HL-60/S4 treated with retinoic acid at 250 ng/mL for 4 days and 3 days (cell line): ENCODE data around the gene EBPL.
"Not testable (repeated sequence)": the region's sequence is repeated elsewhere in the genome, so short reads cannot be mapped to it uniquely, and the experiment has no call there.

Experiments
- in situ Hi-C: fragments of 300-500 bp; cut with MboI; formaldehyde crosslinking; loops from 2 replicates; pipeline ENCODE4 v1.7.0; 2022; ENCODE audit warnings: low sequenced_read_pairs

Gene EBPL

GRCh38 chr13:49690995-49691784 lies at the start of gene EBPL:
Gene EBPL, minus strand, starts transcription at chr13:49691486. Its CDS starts 62 bp downstream, at chr13:49691424.
- in situ Hi-C loops, result no loop called here

GRCh38 chr13:49740870-49741269 lies 49.6 kb upstream of the EBPL start:
- in situ Hi-C loops, result no loop called here

GRCh38 chr13:49739498-49740187 lies 48.4 kb upstream of the EBPL start:
- in situ Hi-C loops, result no loop called here

- in situ Hi-C loops, result no loop called here
Measured at GRCh38 chr13:49733181-49733951, 42.1 kb upstream of the EBPL start.

- in situ Hi-C loops, result no loop called here
Measured at GRCh38 chr13:49731766-49732165, 40.5 kb upstream of the EBPL start.

- in situ Hi-C loops, result no loop called here
Measured at GRCh38 chr13:49716615-49717014, 25.3 kb upstream of the EBPL start.

- in situ Hi-C loops, result no loop called here
Measured at GRCh38 chr13:49714757-49715156, 23.5 kb upstream of the EBPL start.

GRCh38 chr13:49711218-49711863 lies 20.1 kb upstream of the EBPL start:
- in situ Hi-C loops, result no loop called here

- in situ Hi-C loops, result not testable (repeated sequence)
Measured at GRCh38 chr13:49704264-49704663, 13.0 kb upstream of the EBPL start.

GRCh38 chr13:49701491-49701890 lies 10.2 kb upstream of the EBPL start:
- in situ Hi-C loops, result no loop called here

GRCh38 chr13:49697468-49697867 lies 6.2 kb upstream of the EBPL start:
- in situ Hi-C loops, result no loop called here

GRCh38 chr13:49694446-49694845 lies 3.2 kb upstream of the EBPL start:
- in situ Hi-C loops, result no loop called here

- in situ Hi-C loops, result no loop called here
Measured at GRCh38 chr13:49693877-49694276, 2.6 kb upstream of the EBPL start.

- in situ Hi-C loops, result no loop called here
Measured at GRCh38 chr13:49693191-49693733, 2.0 kb upstream of the EBPL start.

- in situ Hi-C loops, result no loop called here
Measured at GRCh38 chr13:49690133-49690994, 922 bp downstream of the EBPL start.

- in situ Hi-C loops, result no loop called here
Measured at GRCh38 chr13:49683489-49683888, 7.8 kb downstream of the EBPL start.

GRCh38 chr13:49681842-49682435 lies 9.3 kb downstream of the EBPL start:
- in situ Hi-C loops, result no loop called here

- in situ Hi-C loops, result no loop called here
Measured at GRCh38 chr13:49679246-49679645, 12.0 kb downstream of the EBPL start.

- in situ Hi-C loops, result no loop called here
Measured at GRCh38 chr13:49678191-49678914, 12.9 kb downstream of the EBPL start.
